Measurements from ENCODE around the gene IHH. TPM values are rescaled to one million over a fixed set of nuclear protein-coding genes. Genes with fewer than 3 reads are reported as not detected.

IHH gene
- total RNA-seq, 1 experiment from 2014 or later = 0.17 TPM

GRCh38 chr2:219037783-219038499, 22.8 kb downstream of the IHH start:
- CTCF ChIA-PET = interaction anchor here (1.2 to 3.5 kb wide), 2 partner anchors 8 to 36 kb away, joined by 3 to 21 read pairs; no protein-coding TSS in a partner anchor
- intact Hi-C loops (cut with micrococcal nuclease) = no loop called here
- DNase-seq (ENCODE audit: low read depth, low spot score) = no peak

More at GRCh38 chr2:219037783-219038499, 22.8 kb downstream of the IHH start:
- Histone ChIP-seq H4K20me1 (ENCODE audit: insufficient read depth) (no peaks in the 10 kb centered on the region), H3K4me3 (replicated peaks in 1 of 2; ENCODE audit: low read depth in 1 of 2, low read length in 2 of 2) (no peak overlapping the region), H3K9ac (ENCODE audit: low read length) (no peak overlapping the region), H2AFZ (ENCODE audit: low read depth, low read length, poor library complexity, severe bottlenecking) (no peak overlapping the region), H3K9me2 (ENCODE audit: insufficient read depth) (no peaks in the 10 kb centered on the region), H3K4me2 (ENCODE audit: low read length) (no peak overlapping the region), H3K9me3 (ENCODE audit: control insufficient read depth in 1 of 2, insufficient read depth in 1 of 2, low read depth in 1 of 2, low read length in 2 of 2) (no peaks in the 10 kb centered on the region), H3K79me2 (ENCODE audit: insufficient read depth, low read length) (no peaks in the 10 kb centered on the region), H3K36me3 (ENCODE audit: control insufficient read depth in 1 of 2, insufficient read depth in 2 of 2, low read length in 2 of 2) (no peaks in the 10 kb centered on the region), H3K4me1 (ENCODE audit: control insufficient read depth in 1 of 2, insufficient read depth in 2 of 2, low read length in 2 of 2) (no peaks in the 10 kb centered on the region), H3K27me3 (ENCODE audit: insufficient read depth, low read length) (peaks cover 33% of the 10 kb centered on the region), H3K27ac (ENCODE audit: low read depth, low read length) (no peak overlapping the region)
- TF ChIP-seq EZH2phosphoT487 (IDR thresholded peaks at IDR 0.05; ENCODE audit: borderline replicate concordance) = no peak
- no peak for TF ChIP-seq ATF3 (IDR thresholded peaks at IDR 0.05)
- no peak for TF ChIP-seq POLR2A (IDR thresholded peaks at IDR 0.05; ENCODE audit: borderline replicate concordance, extremely low read depth, insufficient read depth, insufficient read length)
- TF ChIP-seq ELF1 (IDR thresholded peaks at IDR 0.05; ENCODE audit: borderline replicate concordance, low read depth) = no peak
- TF ChIP-seq SRF (IDR thresholded peaks at IDR 0.05; ENCODE audit: low read depth) = no peak
- TF ChIP-seq RAD21 (IDR thresholded peaks at IDR 0.05; ENCODE audit: low read depth) = no peak
- TF ChIP-seq EZH2 (IDR thresholded peaks at IDR 0.05) = no peak
- TF ChIP-seq, protein P1, sequence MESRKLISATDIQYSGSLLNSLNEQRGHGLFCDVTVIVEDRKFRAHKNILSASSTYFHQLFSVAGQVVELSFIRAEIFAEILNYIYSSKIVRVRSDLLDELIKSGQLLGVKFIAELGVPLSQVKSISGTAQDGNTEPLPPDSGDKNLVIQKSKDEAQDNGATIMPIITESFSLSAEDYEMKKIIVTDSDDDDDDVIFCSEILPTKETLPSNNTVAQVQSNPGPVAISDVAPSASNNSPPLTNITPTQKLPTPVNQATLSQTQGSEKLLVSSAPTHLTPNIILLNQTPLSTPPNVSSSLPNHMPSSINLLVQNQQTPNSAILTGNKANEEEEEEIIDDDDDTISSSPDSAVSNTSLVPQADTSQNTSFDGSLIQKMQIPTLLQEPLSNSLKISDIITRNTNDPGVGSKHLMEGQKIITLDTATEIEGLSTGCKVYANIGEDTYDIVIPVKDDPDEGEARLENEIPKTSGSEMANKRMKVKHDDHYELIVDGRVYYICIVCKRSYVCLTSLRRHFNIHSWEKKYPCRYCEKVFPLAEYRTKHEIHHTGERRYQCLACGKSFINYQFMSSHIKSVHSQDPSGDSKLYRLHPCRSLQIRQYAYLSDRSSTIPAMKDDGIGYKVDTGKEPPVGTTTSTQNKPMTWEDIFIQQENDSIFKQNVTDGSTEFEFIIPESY (IDR thresholded peaks at IDR 0.05; ENCODE audit: extremely low read depth, insufficient replicate concordance, low read length) = no peak
- POLR2A ChIA-PET = no interaction called here
- no TSS peak for BruUV-seq (replicated peaks)
- ATAC-seq = no peak
- RAD21 ChIA-PET (ENCODE audit: low non-redundant PET in 1 of 2, low total read pairs in 2 of 2, uncharacterized antibody in 2 of 2, unreplicated experiment in 2 of 2) = no interaction called here
